GM13977 (cell line): ENCODE results near the gene MECR.

Experiments
- DNase-seq: peaks from one replicate; pipeline ENCODE4 v3.0.0; 2012; ENCODE audit warnings: low spot score
- CTCF ChIP-seq: IDR thresholded peaks from 2 replicates; pipeline ENCODE4 v1.5.1; 2012; ENCODE audit warnings: mild to moderate bottlenecking, control low read depth; ENCODE audit not compliant: insufficient read depth; ENCODE audit errors: extremely low read depth, missing control alignments
- in situ Hi-C: fragments of 300-500 bp; cut with MboI; formaldehyde crosslinking; loops from one replicate; pipeline ENCODE4 v1.12.0; 2022; ENCODE audit warnings: low sequenced_read_pairs, low pct_unique_long_range_greater_than_20kb, mixed read lengths, inconsistent platforms; ENCODE audit not compliant: unreplicated experiment

The MECR gene

DNA sequence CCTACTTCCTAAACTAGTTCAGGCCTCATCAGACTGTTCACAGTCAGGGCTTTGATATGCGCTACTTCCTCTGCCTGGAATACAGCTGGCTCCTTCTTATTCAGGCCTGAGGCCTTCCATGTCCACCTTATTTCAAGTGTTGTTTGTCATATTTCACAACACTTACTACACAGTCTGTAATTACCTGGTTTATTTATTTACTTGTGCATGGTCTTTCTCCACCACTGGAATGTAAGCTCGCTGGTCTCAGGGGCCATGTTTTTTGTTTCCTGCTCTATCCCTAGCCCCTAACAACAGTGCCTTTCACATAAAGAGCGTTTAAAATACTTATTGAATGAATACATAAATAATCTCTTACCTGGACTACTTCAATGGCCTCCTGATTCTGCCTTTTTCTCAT lies 44.5 kb downstream of the MECR start:
- no peak for TF ChIP-seq CTCF
- in situ Hi-C loops = no loop called here
- no peak for DNase-seq

DNA sequence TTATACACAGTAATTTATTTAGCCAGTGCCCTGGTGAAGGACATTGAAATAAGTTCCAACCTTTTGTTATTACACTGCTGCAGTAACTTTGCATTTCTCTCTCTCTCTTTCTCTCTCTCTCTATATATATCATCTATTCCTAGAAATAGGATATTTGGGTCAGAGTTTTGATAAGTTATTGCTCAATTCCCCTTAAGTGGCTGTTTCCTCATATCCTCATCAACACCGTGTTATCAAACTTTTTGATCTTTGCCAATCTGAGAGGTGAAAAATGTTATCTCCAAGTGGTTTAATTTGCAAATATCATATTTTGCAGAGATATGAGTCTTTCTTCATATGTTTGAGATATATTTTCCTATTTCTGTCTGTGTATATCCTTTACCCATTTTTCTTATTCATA lies 47.4 kb downstream of the MECR start:
- DNase-seq = no peak
- in situ Hi-C loops = no loop called here
- no peak for TF ChIP-seq CTCF

DNA sequence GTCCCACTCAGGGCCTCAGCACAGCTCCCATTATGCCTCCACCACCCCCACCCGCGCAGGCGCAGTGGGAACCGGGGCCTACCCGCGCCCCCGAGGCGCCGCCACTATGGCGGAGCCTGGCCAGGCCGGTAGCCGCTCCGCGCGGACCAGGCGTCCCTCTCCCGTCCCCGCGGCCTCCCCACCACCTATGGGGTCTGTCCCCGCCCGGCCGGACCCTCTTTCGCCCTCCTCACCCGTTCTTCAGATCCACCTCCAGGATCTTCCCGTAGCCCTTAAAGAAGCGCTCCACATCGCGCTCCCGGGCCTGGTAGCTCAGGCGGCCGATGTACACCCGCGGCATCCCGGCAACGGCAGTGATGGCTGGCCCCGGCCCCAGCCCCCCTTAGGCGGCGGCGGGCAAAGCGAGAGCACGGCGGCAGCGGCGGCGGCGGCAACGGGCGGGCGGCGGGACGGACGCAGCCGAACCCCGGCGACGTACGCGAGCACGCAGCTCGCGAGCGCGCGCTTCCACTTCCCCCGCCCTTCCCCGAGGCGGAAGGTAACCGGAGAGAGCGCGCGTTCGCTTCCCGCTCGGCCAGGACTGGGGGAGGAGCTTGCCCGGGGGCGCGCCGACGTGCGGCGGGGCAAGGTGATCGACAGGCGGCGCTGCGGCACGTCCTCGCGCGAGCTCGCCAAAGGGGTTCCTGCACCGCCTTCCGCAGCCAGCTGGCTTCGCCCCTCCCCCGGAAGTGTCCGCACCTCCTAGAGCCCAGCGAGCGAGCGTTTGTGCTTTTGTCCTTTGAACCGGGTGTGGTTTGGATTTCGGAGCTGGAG lies 49.1 kb downstream of the MECR start, which contains the start of gene SRSF4:
TSS of gene SRSF4 (minus strand) at position 488 of the 813 bp plus-strand sequence. CDS start at position 340, 148 bp downstream.
- peak; percentile 75 for TF ChIP-seq CTCF
- DNase-seq = peak; percentile 99
- in situ Hi-C loops = no loop called here

DNA sequence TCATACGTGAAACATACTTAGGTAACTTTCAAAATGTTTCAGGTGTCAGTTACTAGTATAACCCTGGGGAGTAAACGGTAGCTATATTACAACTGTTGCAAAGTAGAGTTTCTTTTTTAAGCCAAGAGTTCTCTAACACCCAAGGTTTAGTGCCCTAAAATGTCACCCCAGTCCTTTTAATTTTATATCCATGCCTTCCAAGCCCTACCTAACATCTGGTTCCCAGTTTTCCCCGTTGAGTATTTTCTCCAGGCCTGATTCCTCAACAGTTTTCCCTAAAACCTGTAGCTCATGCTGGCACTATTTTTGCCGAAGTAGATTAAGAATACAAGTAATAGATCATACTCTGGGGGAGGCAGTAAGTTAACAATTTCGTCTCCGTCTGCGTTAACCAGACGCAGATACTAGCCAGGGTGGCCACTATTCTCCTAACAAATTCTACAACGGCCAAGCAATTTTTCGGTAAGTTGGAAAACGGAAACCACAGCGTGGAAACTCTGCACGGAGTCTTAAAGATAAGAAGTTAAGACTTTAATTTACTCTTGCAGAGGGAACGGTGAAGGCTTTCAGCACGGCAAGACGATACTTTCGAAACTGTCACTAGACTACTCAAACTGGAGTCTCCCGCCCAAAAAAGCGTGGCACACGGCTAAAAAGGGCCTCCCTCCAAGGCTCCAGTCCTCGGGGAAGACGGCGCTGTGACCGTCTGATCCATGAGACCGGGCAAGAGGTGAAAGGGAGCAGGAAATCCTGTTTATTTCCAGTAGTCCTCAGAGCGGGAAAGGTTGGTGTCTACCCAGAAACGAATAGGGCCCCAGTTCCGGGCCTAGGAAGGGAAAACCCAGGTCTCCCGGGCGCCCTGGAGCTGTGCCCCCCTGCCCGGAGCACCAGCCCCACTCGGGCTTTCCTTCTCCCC lies 50.0 kb downstream of the MECR start:
- in situ Hi-C loops = no loop called here
- TF ChIP-seq CTCF = no peak
- peak; percentile 46 for DNase-seq

GRCh38 chr1:29179641-29180184 lies 51.0 kb downstream of the MECR start:
- in situ Hi-C loops = no loop called here
- no peak for TF ChIP-seq CTCF
- DNase-seq = no peak

GRCh38 chr1:29177022-29177705 lies 53.6 kb downstream of the MECR start:
- no peak for TF ChIP-seq CTCF
- DNase-seq = no peak
- in situ Hi-C loops = no loop called here
